Dedifferentiated amniotic fluid mesenchymal stem cell (primary cell): Measurements from ENCODE around the gene SLC26A2.

Experiments used
- DNase-seq: peaks from one replicate; pipeline ENCODE4 v3.0.0-alpha.2; 2016; ENCODE audit errors: extremely low spot score

Gene SLC26A2

DNA sequence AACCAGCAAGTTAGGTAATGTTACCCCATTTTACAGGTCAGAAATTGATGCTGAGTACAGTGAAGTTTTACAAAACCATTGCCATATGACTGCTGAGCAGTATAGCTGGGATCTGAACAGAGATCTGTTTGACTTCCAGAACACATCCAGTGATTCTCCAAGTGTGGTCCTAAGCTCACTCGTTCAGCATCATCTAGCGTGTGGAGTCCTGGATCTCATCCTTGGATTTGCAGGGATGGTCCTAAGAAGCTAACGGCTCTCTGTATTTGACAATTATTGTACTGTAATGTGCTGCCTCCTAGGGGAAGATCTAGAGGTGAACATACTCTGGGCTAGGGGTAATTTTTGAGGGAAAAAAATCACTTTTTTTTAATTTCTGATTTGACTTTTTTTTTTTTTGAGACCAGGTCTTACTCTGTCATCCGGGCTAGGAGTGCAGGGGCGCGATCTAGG, 1.4 kb downstream of the SLC26A2 start:
- peak; percentile 60 for DNase-seq

DNA sequence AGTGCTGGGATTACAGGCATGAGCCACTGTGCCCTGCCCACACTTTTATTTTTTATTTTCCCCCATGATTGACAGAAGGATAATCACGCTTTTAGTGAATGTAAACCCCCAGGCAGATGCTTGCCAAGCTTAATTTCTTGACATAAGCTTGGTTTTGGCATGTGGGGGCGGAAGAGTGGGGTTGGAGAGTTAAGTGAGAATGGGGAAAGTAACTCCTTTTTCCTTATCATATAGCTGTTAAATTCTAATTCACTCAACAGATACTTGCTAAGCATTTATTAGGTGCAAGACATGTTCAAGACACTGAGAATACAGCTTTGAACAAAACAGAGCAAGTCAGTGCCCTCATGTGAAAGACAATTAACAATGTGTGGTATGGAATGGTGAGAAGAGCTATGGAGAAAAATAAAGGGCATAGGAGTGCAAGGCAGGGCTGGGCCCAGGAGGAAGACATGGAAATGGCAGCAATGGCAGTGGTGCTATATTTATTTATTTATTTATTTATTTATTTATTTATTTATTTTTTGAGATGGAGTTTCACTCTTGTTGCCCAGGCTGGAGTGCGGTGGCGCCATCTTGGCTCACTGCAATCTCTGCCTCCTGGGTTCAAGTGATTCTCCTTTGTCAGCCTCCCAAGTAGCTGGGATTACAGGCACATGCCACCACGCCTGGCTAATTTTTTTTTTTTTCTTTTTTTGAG, 2.2 kb downstream of the SLC26A2 start:
- DNase-seq, result no peak

- no peak for DNase-seq
Observed at GRCh38 chr5:149963729-149964128, 3.2 kb downstream of the SLC26A2 start.

GRCh38 chr5:149966946-149967345, 6.4 kb downstream of the SLC26A2 start:
- no peak for DNase-seq

DNA sequence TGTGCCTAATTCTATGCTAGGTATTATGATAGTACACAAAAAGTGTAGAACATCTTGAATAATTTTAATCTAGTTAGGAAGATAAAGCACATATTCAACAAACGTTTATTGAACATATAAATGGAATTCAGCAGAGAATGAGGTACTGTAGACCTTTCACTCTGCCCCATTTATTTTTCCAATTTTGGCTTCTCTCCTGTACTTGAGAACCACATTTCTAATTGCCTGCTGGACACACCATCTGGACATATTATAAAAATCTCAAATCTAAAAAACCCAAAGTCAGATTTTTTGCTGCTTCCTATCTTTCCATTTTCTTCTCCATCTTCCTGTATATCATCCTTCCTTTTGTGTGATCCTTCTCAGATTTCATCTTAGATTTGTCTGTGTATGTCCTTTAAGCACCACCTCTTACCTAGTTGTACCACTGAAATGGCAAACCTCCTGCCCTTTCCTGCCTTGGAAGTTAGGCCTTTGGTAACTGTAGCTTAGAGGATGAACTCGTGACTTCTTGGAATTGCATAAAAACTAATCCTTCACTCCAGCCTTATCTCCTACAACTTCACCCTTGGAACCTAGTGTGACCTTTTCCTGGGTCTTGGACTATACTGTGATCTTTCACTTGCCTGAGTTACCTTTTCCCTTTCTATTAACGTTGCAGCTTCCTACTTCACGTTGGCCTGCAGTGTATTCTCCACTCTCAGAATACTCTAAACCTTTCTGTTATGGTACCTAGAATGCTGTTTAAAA, 8.8 kb downstream of the SLC26A2 start:
- DNase-seq, result no peak

- DNase-seq, result no peak
Observed at GRCh38 chr5:149975409-149975808, 14.9 kb downstream of the SLC26A2 start.

DNA sequence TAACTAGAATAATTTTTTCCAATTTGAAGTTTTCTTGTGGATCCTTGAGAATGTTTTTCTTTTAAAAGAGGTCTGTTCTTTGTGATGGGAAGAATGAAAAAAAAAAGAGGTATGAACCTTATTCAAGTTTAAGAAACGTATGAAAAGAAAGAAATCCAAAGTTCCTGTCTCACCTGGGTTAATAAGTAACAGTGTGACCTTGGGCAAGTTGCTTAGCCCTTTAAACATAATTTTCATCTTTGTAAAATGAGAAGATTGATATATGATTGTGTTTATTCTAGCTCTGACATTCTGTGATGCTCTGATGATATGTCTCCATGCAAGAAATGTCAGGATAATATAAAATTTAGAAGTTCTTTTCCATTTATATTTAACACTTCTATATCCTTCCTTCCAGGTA, 19.3 kb downstream of the SLC26A2 start:
- no peak for DNase-seq

- no peak for DNase-seq
Observed at GRCh38 chr5:149981206-149981605, 20.6 kb downstream of the SLC26A2 start.

DNA sequence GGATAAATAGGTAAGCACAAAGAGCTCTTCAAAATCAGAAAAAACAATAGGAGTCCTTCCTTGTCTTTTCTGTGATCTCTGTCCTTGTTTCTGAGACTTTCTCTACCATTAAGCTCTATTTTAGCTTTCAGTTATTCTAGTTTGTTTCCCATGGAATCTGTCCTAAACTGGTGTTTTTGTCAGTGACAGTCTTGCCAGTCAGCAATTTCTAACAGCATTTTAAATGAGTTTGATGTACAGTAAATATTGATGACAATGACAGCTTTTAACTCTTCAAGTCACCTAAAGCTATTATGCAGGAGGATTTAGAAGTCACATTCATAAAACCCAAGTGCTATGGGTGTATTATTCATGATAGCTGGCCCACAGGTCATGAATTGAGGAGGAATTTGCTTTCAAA, 21.9 kb downstream of the SLC26A2 start:
- DNase-seq, result no peak

GRCh38 chr5:149988126-149988525, 27.6 kb downstream of the SLC26A2 start:
- no peak for DNase-seq

- DNase-seq, result peak; percentile 80
Observed at GRCh38 chr5:149990518-149991376, 30.2 kb downstream of the SLC26A2 start.

DNA sequence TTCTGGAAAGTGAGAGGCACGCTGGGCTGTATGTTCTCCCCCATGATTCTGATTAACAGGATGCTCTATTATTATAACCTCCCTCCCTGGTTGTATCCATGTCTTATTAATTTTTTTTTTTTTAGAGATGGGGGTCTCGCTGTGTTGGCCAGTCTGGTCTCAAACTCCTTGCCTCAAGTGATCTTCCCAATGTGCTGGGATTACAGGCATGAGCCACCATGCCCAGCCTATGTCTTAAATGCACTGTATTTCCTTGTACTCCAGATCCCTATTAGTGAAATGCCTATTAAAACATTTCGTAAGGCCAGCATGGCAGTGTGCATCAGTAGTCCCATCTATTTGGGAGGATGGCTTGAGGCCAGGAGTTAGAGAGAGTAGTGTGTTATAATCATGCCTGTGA, 32.9 kb downstream of the SLC26A2 start:
- no peak for DNase-seq

DNA sequence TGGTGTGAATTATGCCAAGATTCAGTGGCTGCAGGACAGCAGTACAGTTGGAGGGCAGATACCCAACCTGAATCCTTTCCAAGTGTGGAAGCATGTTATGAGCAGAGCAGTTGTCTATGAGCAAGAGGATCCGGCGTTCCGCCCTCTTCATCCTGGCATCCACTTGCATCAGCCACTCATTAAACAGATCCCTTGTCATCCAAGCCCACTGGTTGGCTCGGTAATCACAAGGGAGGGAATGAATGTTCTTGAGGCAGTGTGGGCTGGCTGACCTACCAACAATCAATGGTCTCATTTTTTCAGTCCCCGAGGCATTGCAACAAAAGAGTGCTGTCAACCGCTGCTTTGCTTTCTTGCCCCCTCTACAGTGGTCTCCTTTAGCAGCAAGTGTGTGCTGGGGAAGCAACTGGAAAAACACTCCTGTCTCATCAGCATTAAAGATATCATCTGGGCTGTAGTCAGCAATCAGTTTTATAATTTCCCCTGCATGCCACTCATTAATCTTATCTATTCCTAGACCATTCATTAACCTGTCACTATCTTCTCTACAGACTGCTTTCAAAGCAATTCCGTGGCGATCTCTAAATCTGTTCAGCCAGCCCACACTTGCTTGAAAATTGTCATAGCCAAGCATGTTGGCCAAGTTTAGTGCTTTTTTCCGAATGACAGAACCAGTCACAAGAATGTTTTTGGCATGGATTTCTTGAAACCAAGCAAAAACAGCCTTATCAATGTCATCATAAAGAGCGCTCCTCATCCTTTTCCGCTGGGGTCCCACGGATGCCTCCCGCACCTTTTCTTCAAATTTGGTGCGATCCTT, 35.0 kb downstream of the SLC26A2 start:
- no peak for DNase-seq

GRCh38 chr5:149996205-149996890, 35.8 kb downstream of the SLC26A2 start:
- no peak for DNase-seq

DNA sequence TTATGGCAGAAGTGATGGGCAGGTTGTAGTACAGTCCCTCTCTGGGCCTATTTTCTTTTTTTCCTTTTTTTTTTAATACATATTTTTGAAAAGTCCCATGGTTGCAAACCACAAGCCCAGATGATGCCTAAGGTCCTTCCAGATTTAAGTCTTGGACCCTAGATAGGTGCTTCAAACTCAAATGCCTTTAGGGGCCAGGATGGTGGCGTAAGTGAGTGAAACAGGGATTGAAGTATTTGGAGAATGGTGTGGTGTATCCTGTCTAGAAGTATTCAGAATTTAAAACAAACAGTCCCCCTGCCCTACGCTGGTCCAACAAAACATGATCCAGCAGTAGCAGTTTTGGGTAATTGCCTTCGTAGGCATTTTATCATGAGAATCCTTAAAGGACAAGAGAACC, 37.7 kb downstream of the SLC26A2 start:
- no peak for DNase-seq

DNA sequence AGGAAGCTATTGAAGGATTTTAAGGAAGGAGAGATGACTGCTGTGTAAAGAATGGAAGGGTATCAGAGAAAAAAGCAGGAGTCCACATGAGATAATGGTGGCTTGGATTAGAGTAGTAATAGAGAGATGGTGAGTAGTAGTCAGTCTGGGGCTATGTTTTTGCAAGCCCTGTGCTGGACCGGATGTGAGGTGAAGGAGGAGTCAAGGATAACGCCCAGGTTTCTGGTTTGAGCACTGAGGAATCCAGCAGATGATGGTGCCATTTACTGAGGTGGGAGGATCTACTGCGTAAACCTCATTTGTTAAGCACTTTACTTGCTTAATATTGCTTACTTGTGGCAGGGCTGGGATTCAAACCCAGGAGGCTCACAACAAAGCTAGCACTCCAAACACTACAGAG, 38.8 kb downstream of the SLC26A2 start:
- no peak for DNase-seq

GRCh38 chr5:149999866-150000255, 39.3 kb downstream of the SLC26A2 start:
- no peak for DNase-seq

DNA sequence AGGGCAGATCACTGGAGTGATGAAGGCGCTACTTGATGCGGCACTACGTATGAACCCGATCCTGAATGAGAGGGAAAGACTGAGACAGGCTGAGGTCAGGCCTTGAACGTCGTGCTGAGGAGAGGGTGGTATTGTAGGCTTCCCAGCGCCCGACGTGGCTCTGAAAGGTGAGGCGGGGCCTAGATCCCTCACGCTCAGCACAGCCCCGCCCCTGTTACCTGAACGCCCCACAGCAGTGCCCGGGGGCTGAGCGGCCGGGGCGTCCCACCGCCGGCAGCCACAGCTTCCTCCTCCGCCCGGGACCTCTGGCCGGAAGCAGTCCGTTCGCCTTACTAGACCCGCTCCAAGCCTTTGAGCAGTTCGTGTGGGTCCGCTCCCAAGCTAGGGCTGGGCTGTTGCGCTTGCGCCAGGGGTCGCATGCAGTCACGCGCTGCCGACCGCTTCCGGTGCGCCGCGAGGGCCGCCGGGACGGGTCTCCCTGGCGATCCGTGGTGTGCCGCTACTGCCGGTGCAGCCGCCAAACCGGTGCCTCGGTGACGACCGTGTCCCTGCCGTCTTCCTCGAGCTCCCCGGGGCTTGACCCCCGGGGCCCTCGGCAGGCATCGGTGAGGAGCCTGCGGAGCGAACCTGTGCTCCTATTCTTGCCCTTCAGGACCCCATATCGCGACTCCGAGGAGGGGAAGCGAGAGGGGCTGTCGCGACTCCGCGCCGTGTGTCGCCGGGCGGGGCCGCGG, 39.9 kb downstream of the SLC26A2 start, which contains the start of the genes HMGXB3 and TIGD6:
HMGXB3 (plus strand) TSS at position 484 of the 734 bp plus-strand sequence. CDS start 4,114 bp downstream, outside the sequence.
TIGD6 (minus strand) TSS at position 399 of the 734 bp plus-strand sequence. CDS start 4,306 bp downstream, outside the sequence.
- peak; percentile 92 for DNase-seq

GRCh38 chr5:150000990-150001659, 40.6 kb downstream of the SLC26A2 start:
- DNase-seq, result peak; percentile 47
